WTC11 (cell line): ENCODE data around the gene ATXN7L2.

ENCODE experiments used
- ZNF121 ChIP-seq: sonication (generic); formaldehyde crosslinking; IDR thresholded peaks from 2 replicates; pipeline ENCODE4 v1.8.0; 2023; ENCODE audit warnings: missing genetic modification reagents
- ZNF232 ChIP-seq: sonication (generic); formaldehyde crosslinking; IDR thresholded peaks from 2 replicates; pipeline ENCODE4 v1.8.0; 2022; ENCODE audit warnings: mild to moderate bottlenecking, missing genetic modification reagents
- TF ChIP-seq, protein P1 (sequence below): fragments of 200-600 bp; IDR thresholded peaks from 2 replicates; pipeline ENCODE4 v1.8.0; 2022; ENCODE audit warnings: antibody characterized with exemption
- TF ChIP-seq, protein P2 (sequence below): sonication (generic); formaldehyde crosslinking; IDR thresholded peaks from 2 replicates; pipeline ENCODE4 v1.8.0; 2022; ENCODE audit warnings: mild to moderate bottlenecking, missing genetic modification reagents
- TF ChIP-seq, protein P3 (sequence below): sonication (generic); formaldehyde crosslinking; IDR thresholded peaks from 2 replicates; pipeline ENCODE4 v1.8.1; 2023; ENCODE audit warnings: mild to moderate bottlenecking, missing genetic modification reagents, moderate library complexity
- TF ChIP-seq, protein P4 (sequence below): sonication (generic); formaldehyde crosslinking; IDR thresholded peaks from 2 replicates; pipeline ENCODE4 v1.8.0; 2023; ENCODE audit warnings: mild to moderate bottlenecking, missing genetic modification reagents

DNA sequence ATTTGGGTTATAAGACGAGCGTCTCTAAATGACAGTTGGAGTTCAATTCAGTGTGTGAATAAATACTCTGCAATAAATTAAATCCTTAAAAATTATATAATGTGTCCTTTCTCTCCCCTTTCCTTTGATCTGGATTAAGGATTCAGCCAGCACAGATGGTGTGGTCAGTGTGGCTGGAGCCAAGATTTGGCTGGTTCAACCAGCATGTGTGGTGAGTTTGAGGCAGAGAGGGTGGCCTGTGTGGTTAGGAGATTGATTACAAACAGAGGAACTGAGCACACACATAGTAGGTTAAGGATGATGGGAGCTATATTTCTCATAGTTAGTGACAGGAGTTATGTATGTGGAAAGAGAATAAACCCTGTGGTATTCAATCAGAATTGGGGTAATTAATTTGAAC is 40.0 kb downstream of the ATXN7L2 start:
- TF ChIP-seq, protein P1, sequence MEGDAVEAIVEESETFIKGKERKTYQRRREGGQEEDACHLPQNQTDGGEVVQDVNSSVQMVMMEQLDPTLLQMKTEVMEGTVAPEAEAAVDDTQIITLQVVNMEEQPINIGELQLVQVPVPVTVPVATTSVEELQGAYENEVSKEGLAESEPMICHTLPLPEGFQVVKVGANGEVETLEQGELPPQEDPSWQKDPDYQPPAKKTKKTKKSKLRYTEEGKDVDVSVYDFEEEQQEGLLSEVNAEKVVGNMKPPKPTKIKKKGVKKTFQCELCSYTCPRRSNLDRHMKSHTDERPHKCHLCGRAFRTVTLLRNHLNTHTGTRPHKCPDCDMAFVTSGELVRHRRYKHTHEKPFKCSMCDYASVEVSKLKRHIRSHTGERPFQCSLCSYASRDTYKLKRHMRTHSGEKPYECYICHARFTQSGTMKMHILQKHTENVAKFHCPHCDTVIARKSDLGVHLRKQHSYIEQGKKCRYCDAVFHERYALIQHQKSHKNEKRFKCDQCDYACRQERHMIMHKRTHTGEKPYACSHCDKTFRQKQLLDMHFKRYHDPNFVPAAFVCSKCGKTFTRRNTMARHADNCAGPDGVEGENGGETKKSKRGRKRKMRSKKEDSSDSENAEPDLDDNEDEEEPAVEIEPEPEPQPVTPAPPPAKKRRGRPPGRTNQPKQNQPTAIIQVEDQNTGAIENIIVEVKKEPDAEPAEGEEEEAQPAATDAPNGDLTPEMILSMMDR: no peak
- TF ChIP-seq ZNF232 (CRISPR knock-in tag) (no peak), ZNF121 (CRISPR knock-in tag) (no peak)
- TF ChIP-seq, protein P2, sequence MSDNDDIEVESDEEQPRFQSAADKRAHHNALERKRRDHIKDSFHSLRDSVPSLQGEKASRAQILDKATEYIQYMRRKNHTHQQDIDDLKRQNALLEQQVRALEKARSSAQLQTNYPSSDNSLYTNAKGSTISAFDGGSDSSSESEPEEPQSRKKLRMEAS: no peak
- TF ChIP-seq, protein P3, sequence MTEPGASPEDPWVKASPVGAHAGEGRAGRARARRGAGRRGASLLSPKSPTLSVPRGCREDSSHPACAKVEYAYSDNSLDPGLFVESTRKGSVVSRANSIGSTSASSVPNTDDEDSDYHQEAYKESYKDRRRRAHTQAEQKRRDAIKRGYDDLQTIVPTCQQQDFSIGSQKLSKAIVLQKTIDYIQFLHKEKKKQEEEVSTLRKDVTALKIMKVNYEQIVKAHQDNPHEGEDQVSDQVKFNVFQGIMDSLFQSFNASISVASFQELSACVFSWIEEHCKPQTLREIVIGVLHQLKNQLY (CRISPR knock-in tag): no peak
- TF ChIP-seq, protein P4, sequence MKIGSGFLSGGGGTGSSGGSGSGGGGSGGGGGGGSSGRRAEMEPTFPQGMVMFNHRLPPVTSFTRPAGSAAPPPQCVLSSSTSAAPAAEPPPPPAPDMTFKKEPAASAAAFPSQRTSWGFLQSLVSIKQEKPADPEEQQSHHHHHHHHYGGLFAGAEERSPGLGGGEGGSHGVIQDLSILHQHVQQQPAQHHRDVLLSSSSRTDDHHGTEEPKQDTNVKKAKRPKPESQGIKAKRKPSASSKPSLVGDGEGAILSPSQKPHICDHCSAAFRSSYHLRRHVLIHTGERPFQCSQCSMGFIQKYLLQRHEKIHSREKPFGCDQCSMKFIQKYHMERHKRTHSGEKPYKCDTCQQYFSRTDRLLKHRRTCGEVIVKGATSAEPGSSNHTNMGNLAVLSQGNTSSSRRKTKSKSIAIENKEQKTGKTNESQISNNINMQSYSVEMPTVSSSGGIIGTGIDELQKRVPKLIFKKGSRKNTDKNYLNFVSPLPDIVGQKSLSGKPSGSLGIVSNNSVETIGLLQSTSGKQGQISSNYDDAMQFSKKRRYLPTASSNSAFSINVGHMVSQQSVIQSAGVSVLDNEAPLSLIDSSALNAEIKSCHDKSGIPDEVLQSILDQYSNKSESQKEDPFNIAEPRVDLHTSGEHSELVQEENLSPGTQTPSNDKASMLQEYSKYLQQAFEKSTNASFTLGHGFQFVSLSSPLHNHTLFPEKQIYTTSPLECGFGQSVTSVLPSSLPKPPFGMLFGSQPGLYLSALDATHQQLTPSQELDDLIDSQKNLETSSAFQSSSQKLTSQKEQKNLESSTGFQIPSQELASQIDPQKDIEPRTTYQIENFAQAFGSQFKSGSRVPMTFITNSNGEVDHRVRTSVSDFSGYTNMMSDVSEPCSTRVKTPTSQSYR: no peak
